ENCODE data around the gene HOXD1. TPM values are rescaled to one million over a fixed set of nuclear protein-coding genes. Genes with fewer than 3 reads are reported as not detected.

Gene HOXD1
- total RNA-seq, 1 donor from 2014 or later: 0.59 TPM

- intact Hi-C loops (cut with DNase I): no loop called here
Measured at GRCh38 chr2:176151442-176152287, 36.8 kb upstream of the HOXD1 start, which contains the start of gene HOXD4. TSS of gene HOXD4 (plus strand) at chr2:176151550. CDS start at chr2:176151634, 84 bp downstream.

DNA sequence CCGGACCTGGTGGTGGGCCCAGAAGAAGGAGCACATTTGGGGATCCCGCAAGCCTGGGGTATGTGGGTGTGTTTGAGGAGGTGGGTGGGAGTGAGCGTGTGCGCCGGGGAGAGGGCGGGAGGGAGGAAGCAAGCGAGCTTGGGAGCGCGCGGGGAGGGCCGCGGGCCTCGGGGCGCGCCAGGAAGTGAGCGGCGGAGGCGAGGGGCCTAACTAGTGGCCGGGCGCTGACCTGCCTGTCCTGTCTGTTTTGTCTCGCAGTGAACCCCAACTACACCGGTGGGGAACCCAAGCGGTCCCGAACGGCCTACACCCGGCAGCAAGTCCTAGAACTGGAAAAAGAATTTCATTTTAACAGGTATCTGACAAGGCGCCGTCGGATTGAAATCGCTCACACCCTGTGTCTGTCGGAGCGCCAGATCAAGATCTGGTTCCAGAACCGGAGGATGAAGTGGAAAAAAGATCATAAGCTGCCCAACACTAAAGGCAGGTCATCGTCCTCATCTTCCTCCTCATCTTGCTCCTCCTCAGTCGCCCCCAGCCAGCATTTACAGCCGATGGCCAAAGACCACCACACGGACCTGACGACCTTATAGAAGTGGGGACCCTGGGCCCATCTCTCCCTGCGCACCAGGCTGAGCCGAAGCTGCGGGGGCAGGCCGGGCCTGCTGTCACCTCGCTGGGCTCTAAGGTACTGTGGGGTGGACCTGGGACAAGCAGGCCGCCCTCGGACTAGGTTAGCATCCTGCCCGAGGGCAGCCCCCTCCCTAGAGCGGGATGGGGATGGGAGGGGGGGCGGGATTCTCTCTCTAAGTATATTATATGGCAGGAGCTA is 35.9 kb upstream of the HOXD1 start:
- intact Hi-C loops (cut with DNase I): no loop called here
- DNase-seq (ENCODE audit: low spot score): peak; percentile 46

More at GRCh38 chr2:176151442-176152287, 36.8 kb upstream of the HOXD1 start, which contains the start of gene HOXD4:
- peak; percentile 39 for DNase-seq (ENCODE audit: low spot score)

DNA sequence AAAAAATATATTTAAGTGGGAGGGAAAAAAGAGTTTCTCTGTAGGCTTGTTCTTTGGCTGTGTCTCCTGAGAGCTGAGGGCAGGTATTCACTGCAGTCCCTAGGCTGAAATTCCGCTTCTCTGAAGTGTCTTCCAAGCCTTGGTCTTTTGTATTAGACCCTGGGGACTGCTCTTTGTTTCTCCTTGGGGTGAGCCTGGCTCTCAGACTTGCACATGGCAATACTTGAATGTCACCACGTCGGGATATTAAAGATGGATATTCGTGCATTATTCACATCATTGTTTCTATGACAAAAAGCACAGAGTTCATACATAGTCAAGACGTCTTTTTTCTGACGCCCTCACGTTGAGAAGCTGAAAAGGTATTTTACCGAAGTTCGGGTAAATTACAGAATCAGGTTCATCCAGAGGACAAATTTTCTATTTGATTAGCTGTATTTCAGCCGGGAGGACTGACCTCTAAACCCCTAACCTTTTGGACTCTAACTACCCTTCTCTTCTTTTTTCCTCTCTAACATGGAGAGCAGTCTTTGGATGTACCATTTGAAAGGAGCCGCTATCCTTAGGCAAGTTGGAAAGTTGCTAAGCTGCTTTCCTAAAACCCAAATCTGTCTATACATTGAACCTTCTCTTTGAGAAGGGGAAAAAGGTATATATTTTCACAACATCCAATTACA is 33.8 kb upstream of the HOXD1 start:
- DNase-seq (ENCODE audit: low spot score): no peak
- intact Hi-C loops (cut with DNase I): no loop called here

- intact Hi-C loops (cut with DNase I): loop anchor here (2.0 kb wide), 1 partner anchor 15 kb away; no protein-coding TSS in a partner anchor
Measured at GRCh38 chr2:176155356-176156044, 33.0 kb upstream of the HOXD1 start.

GRCh38 chr2:176156301-176156806 is 32.1 kb upstream of the HOXD1 start:
- DNase-seq (ENCODE audit: low spot score): peak; percentile 33
- intact Hi-C loops (cut with DNase I): loop anchor here (2.0 kb wide), 1 partner anchor 14 kb away; no protein-coding TSS in a partner anchor

More at GRCh38 chr2:176155356-176156044, 33.0 kb upstream of the HOXD1 start:
- DNase-seq (ENCODE audit: low spot score): no peak

GRCh38 chr2:176156807-176157498 is 31.5 kb upstream of the HOXD1 start, which contains the start of gene HOXD3:
TSS of gene HOXD3 (plus strand) at chr2:176157307. CDS start at chr2:176169115, 11,808 bp downstream.
- DNase-seq (ENCODE audit: low spot score): no peak
- intact Hi-C loops (cut with DNase I): loop anchor here (2.0 kb wide), 1 partner anchor 14 kb away; no protein-coding TSS in a partner anchor

- no peak for DNase-seq (ENCODE audit: low spot score)
- intact Hi-C loops (cut with DNase I): loop anchor here (2.0 kb wide), 1 partner anchor 13 kb away; no protein-coding TSS in a partner anchor
Measured at GRCh38 chr2:176157499-176158185, 30.8 kb upstream of the HOXD1 start.

DNA sequence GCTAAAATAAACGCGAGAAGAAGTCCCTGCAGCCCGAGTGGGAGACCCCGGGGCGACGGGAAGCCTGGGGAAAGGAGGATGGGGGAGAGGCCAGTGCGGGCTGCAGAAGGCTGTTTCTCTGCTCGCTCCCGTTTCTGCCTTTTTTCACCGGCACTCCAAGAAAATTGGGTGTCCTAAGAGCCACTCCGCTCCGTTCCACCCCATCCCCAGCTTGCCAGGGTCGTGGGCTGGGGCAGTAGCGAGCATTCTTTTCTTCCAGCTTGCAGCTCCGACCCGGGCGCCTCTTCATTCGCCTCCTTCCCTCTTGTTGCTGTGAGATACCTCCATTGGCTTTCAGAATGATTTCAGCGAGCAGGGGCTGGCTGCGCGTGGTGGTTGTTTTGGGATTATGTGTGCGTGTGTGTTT is 30.3 kb upstream of the HOXD1 start:
- intact Hi-C loops (cut with DNase I): no loop called here

GRCh38 chr2:176158855-176159662 is 29.4 kb upstream of the HOXD1 start:
- no peak for DNase-seq (ENCODE audit: low spot score)
- intact Hi-C loops (cut with DNase I): no loop called here

More for the DNA sequence above, 30.3 kb upstream of the HOXD1 start:
- DNase-seq (ENCODE audit: low spot score): no peak

- no peak for DNase-seq (ENCODE audit: low spot score)
- intact Hi-C loops (cut with DNase I): no loop called here
Measured at GRCh38 chr2:176159663-176160250, 28.7 kb upstream of the HOXD1 start.

GRCh38 chr2:176160251-176160985 is 28.1 kb upstream of the HOXD1 start:
- intact Hi-C loops (cut with DNase I): no loop called here
- DNase-seq (ENCODE audit: low spot score): no peak

- DNase-seq (ENCODE audit: low spot score): no peak
- intact Hi-C loops (cut with DNase I): no loop called here
Measured at GRCh38 chr2:176160986-176161824, 27.3 kb upstream of the HOXD1 start.

DNA sequence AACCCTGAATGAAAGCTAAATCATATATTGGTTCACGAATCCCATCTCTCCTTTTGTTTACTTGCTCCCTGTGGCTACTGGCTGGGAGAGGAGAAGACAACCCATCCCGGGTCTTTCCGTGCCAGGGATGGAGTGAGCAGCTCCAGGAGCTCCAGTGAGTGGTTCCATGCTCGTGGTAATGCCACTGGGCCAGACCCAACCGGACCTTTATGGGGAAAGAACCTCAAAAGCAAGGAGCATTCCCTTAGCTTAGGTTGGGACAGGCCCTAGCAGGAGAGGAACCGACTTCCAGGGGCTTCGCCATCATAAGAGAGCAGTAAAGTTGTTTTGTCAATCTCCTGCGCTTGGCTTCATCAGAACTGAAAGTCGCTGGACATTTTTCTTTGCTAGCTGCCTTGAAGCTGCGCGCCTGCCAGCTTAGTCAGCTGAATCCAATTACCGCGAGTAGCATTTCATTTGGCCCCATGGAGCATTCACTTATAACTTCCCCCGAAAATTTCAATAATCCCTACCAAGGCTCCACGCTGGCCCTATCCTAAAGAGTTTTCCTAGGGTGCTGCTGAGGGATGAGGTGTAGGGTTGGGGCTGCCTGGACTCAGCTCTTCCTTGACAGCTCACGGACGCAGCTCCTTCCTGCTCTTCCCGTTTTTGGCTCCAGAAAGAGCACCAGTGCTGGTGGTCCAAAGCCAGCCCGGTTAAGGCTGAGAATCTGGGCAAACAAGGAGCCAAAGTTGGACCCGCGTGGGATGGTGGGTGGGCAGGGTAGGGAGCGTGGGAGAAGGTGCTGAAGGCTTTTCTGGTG is 26.4 kb upstream of the HOXD1 start:
- intact Hi-C loops (cut with DNase I): no loop called here
- DNase-seq (ENCODE audit: low spot score): no peak
